HG02973 (cell line): Measurements from ENCODE around the gene DGLUCY.
A peak's percentile ranks its signal among the peaks of the same experiment; 100 is the strongest.
"Not testable (repeated sequence)": the region's sequence is repeated elsewhere in the genome, so short reads cannot be mapped to it uniquely, and the experiment has no call there.

Experiments
- ATAC-seq: cut with Tn5 transposase; IDR thresholded peaks from one replicate; pipeline ENCODE4 v1.9.1; 2021; ENCODE audit warnings: moderate library complexity; ENCODE audit not compliant: unreplicated experiment

Gene DGLUCY

DNA sequence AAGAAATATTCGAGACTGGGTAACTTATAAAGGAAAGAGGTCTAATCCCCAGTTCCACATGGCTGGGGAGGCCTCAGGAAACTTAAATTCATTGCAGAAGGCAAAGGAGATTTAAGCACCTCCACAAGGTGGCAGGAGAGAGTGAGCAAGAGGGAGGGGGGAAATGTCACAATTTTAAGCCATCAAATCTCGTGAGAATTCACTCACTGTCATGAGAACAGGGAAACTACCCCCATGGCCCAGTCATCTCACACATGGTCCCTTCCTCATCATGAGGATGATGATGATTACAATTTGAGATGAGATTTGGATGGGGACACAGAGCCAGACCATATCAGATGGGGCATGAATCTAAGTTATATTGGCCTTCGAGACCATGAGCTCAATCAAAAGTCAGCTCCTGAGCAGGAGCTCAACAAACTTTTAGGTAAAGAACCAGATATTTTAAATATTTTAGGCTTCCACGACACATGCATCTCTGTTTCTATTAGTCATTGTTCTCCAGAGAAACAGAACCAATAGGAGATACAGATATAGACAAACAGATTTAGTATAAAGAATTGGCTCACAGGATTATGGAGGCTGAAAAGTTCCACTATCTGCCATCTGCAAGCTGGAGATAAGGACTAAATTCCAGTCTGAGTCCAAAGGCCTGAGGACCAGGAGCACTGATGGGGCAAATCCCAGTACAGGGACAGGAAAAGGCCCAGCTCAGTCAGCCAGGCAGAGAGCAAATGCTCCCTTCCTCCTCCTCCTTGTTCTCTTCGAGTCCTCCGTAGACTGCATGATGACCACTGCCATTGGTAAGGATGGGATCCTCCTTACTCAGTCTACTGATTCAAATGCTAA, 24.9 kb downstream of the DGLUCY start:
- ATAC-seq: no peak

DNA sequence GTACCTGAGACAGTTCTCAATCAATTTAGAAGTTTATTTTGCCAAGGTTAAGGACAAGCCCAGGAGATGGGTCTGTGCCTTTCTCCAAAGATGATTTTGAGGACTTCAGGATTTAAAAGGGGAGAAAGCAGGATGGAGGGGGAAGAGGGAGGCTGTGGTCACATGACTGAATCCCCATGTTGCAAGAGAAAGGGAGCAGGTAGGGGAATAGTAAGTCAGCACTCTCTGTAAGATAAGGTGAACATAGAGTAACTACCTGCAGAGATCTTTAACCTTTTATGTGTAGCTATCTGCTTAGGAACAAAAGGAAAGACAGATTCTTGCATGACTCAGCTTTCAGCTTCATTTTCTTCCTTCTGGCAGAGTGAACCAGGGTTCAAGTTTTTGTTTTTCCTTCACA, 25.9 kb downstream of the DGLUCY start:
- no peak for ATAC-seq

DNA sequence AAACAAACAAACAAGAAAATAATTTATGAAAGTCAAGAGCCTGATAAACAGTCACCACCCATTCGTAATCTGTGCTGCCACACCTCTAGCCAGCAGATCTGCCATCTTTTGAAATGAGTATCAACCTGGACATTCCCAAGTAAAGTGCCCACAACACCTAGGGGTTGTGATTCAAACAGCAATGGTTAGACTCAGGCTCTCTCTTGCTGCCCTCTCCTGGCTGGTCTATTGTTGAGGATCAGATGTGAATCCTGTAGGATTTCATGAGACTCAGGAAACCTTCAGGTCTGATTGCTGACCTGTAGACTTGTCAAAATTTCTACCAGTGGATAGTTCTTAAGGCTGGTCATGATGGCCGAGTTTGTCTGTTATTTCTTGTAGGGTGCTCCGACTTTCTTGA, 26.8 kb downstream of the DGLUCY start:
- ATAC-seq: no peak

DNA sequence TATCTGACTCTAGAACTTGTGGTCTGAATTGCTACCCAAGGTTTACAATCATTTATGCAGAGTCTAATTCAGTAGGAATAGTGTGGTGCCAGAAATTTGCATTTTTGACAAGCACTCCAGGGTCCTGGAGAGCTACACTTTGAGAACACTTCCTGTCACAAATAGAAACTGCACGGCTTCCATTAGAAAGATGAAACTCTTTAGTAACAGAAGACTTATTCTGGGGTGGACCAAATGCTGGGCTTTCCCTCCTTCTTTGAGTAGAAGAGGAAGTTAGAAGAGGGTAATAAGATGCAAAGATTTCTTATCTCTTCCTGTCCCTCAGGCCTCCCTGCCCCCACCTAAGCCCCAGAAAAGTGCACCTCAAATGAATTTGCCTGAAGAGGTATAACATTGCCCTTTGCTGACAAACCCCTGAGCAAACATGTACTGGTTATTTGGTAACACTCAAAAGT, 28.4 kb downstream of the DGLUCY start:
- ATAC-seq: peak; percentile 79

DNA sequence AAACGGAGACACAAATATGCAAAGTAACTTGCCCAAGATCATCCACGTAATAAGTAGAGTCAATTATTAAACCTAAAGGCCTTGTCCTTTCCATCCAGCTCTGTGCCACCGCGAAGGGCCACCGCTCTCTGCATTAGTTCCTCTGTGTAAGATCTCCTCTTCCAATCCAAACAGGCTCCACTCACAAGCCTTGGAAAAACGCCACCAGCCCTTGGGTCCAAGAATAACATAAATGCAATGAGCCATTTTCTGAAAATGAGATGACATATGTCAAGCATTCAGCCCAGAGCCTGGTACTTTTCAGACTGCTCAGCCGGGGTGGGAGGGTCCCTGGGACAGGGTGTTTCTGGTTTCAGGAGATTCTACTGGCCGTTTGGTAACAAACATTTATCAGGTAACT, 30.0 kb downstream of the DGLUCY start:
- ATAC-seq: no peak

DNA sequence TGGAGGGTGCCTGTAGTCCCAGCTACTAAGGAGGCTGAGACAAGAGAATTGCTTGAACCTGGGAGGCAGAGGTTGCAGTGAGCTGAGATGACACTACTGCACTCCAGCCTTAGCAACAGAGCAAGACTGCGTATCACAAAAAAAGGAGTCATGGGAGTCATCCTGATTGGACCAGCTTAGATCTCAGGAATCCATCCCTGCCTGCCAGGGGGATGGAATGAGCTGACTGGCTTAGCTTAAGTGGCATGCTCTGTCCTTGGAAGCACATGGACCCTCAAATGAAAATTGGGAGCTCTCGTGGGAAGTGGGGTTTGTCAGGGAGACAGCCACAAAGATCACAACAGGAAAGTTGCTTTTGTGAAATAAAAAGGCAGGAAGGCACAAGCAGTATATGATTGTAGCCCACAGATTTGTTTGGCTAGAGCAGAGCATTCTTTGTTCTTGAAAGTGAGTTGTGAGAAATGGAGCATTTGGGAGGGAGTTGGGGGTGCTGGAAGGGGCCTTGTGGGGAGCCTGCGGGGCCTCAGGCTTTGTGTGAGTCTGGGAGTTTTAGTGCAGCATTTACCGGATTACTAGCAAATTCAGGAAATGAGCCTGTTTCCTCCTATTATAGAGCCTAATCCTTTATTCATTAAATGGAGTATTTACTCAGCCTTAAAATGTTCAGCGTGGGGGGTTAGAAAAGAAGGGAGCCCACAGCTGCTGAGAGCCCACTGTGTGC, 30.7 kb downstream of the DGLUCY start:
- ATAC-seq: no peak

DNA sequence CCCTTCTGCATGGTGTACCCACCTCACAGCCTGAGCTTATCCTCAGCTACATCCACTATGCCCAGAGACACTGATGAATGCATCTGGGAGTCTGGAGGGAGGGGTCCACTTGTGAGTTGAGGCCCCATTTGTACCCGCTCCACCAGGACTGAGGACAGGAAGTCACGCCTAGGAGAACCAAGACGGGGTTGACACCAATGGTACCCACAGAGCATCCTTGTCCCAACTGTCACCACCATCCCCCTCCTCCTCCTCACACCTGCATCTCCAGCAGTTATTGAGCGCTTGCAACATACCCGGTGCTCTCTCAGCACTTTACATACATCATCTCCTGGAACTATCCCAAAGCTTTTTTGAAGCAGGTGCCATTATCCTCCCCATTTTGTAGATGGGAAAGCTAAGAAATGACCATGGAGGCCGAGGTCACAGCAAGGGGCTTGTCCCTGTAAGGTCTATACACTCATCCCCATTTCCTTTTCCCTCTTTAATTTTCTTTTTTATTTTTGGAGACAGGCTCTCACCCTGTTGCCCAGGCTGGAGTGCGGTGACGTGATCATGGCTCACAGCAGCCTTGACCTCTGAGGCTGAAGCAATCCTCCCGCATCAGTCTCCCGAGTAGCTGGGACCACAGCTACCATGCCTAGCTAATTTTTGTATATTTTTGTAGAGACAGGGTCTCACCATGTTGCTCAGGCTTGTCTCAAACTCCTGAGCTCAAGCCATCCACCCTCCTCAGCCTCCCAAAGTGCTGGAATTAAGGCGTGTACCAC, 31.7 kb downstream of the DGLUCY start:
- ATAC-seq: no peak

DNA sequence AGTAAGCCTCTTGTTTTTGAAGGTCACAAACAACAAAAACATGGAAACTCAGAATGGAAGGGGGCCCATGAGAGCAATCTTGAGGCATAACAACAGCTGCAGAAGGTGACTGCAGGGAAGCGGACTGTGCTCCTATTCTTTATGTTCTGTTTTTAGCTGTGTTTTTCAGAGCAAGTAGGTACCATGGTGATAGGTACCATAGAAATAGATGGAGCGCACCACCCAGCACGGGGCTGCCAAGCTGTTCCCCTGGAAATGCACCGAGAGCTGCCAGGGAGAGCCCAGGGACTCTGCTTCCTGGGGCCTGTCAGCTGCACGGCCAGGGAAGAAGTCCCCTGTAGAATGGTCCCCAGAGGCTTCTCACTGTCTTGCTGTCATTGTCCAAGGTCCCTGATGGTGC, 32.8 kb downstream of the DGLUCY start:
- ATAC-seq: no peak

DNA sequence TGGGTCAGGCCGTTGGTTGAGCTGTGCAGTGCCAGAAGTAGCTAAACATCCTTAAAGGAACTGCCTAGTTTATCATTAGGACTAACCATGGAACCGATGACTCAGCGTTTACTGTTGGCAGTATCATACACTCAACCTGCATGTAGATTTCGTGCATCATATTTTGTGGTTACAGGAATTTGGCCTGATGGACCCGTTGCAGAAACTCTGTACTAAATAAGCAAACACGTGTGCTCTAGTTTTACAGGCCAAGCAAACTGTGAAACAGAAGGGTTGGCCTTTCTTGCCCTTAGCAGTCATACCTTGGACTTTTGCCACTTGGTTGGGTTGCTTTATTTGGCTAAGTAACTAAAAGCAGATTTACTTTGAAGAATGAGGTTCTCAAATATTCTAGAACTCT, 35.6 kb downstream of the DGLUCY start:
- ATAC-seq: no peak

DNA sequence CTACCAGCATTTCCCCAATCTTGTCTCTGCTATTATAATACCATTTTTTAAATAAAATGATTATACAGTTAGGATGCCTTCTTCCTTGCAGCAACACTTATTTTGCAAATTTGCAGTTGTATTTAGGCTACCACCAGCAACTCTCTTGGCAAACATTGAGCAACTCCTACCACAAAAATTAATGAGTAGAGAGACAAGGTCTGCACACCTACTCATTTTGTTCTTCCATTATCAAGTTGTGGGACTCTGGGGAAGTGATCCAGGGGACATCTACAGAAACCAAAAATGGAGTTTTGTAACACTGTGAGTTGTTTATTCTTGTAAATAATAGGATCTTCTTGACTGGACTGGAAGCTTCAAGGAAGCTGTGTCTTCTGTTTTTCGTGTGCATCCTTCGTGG, 38.6 kb downstream of the DGLUCY start:
- ATAC-seq: no peak

DNA sequence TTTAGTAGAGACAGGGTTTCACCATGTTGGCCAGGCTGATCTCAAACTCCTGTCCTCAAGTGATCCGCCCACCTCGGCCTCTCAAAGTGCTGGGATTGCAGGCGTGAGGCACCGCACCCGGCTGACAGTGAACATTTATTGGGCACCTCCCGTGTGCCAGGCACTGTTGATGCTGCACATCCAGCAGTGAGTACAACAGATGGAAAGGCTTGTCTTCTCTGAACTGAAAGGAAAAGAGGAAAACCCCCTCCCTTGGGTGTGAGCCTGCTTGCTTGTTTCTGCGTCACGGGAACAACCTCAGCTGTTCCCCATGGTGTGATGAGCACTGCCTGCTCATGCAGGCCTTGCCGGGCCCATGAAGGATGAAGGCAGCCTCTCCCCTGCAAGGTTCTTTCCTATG, 39.5 kb downstream of the DGLUCY start:
- ATAC-seq: no peak

DNA sequence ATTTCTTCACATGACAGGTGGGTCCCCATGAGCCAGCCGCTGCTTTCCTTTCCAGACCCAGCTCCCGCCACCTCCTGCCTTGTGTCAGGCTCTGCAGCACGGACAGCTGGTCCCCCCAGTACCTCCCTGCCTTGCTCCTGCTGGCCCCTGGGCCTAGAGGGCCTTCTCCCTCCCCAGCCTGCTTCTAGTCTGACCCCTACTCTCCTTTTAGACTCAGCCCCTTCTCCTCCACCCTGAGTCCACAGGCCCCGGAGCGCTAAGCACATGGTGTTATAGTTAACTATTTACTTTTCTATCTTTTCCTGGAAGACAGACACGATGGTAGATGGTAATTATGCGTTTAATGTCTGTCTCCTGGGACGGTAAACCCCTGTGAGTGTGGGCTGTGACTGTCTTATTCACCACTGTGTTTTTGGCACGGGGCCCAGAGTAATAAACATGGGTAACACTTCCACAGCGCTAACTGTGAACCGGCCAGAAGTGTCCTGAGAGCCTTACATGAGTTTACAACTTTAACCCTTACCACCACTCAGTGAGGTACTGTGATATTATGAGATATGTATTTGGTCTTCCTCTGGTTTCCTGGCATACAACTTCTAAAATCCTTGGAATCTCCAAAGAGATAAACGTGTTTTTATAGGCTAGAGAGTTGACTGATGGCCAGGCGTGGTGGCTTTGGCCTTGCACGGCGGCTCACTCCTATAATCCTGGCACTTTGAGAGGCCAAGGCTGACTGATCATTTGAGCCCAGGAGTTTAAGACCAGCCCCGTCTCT, 41.2 kb downstream of the DGLUCY start:
- no peak for ATAC-seq

DNA sequence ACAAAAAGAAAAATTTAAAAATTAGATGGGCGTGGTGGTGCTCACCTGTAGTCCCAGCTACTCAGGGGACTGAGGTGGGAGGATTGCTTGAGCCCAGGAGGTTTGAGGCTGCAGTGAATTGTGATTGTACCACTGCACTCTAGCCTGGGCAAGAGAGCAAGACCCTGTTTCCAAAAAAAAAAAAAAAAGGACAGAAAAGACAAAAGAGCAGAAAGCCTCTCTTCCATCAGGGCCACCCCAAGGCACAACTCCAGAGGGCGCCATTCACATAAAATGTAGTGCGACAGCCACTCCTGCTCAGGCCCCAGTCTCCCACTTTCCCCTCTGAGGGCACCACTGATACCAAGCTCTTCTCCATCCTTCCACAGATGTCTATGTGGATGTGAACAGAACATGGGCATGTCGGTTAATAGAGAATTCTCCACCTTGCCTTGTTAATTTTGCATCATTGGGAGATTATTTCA, 41.8 kb downstream of the DGLUCY start:
- ATAC-seq: no peak

DNA sequence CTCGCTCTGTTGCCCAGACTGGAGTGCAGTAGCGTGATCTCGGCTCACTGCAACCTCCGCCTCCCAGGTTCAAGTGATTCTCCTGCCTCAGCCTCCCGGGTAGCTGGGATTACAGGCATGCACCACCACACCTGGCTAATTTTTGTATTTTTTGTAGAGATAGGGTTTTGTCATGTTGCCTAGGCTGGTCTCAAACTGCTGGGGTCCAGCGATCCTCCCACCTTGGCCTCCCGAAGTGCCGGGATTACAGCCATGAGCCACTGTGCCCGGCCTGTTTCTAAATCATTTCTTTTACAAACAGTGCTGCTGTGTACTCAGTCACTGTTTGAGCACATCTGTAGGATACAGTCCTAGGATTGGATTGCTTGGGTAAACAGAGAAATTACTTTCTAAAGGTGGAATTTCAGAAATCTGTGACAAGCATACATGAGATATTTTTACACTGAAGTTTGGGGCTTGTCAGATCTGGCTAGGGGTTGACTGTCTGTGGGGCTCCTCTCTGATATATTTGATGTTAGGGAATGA, 42.3 kb downstream of the DGLUCY start:
- not testable (repeated sequence) for ATAC-seq

DNA sequence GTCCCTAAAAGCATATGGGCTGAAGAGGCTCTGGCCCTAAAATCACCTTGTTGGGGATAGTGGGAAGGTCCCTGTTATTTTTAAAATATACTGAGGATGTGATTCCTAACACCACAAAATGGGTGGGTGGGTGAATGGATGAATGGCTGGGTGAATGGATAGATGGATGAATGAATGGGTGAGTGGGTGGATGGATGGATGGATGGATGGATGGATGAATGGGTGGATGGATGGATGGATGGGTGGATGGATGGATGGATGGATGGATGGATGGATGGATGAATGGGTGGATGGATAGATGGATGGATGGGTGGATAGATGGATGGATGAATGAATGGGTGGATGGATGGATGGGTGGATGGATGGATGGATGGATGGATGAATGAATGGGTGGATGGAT, 43.0 kb downstream of the DGLUCY start:
- not testable (repeated sequence) for ATAC-seq

DNA sequence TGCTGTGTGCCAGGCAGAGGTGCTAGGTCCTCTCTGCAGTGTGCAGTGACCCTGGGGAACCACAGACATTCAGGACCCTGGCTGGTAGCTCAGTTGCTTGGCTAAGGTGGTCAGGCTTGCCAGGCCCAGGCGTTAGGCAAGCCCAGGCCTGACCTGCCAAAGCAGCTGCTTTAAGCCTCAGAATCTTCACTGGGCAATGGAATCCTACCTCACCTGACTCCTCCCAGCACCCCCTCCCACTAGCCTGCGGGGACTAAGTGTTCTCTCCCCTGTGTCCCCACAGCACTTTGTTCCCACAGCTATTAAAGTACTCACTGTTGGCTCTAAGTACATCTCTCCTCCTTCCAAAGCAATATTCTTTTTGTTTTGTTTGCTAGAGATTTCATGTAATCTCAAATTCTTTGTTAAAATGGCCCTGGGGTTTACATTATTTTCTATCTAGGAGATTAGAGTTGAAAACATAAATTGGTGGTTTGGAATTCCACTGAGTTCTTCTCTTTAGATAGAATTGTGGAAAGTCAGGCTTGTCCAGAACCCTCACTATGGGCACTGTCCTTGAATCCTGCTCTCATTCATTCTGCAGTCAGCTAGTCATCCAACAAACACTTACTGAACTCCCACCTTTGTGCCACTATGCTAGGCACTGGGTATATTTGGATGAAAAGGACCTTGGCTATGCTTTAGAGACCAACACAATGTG, 44.4 kb downstream of the DGLUCY start:
- no peak for ATAC-seq

DNA sequence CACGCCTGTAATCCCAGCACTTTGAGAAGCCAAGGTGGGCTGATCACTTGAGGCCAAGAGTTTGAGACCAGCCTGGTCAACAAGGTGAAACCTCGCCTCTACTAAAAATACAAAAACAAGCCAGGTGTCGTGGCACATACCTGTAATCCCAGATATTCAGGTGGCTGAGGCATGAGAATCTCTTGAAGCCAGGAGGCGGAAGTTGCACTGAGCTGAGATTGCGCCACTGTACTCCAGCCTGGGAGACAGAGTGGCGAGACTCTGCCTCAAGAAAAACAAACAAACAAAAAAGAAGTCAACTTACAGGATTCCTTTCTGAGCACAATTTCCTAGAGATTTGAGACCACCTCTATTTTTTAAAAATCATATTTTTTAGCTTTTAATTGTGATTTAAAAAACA, 45.3 kb downstream of the DGLUCY start:
- ATAC-seq: no peak

DNA sequence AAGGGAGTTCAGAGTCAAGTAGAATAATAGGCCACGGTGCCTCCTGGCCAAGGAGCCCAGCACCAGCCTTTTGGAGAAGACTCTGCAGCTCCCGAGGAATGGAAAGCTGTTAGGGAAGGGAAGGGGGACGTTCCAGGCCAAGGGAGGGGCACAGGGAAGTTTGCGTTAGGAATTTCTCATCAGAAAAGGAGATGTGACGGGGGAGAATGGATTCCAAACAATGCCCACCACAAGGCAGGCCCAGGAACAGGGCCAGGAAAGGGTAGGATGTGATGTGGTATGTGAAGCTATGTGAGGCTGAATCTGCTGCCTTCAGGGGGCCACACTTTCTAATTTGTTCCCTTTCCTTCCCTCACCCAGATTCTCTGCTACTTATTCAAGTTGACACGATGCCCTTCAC, 46.0 kb downstream of the DGLUCY start:
- no peak for ATAC-seq

DNA sequence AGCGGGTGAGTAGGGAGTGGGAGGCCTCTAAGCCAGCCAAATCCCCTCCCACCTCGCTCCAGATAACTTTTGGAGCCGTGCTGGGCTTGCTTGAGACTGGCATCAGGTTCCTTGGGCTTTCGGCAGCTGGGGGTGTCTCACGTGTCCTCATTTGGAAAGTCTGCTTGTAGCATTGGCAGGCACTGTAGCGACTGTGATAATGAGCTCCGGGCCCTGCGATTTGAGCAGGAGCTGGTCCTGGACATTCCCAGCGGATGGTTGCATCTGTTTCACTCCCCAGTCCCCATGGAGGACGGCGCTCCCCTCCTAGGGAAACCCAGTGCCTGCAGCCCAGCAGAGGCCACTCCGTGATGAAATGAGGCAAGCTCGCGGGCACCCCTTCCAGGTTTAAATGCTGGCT, 49.4 kb downstream of the DGLUCY start:
- ATAC-seq: no peak

DNA sequence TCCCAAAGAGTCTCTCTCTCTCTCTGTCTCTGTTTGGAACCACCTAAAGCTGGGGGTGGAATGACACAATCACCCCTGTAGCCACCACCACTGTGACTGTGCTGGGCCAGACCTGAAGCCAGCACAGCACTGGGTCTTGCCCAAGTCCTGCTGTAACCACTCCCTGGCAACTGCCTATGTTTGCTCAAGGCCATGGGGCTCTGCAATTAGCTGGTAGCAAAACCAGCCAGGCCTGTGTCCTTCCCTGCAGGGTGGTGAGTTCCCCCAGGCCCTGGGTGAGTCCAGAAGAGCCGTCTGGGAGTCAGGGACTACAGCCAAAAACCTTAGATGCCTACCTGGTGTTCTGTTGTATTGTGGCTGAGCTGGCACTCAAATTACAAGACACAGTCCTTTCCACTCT, 50.8 kb downstream of the DGLUCY start:
- ATAC-seq: no peak
